Activated CD8-positive, alpha-beta memory T cell treated with anti-CD3 and anti-CD28 coated beads for 24 hours (primary cell): ENCODE measurements around the gene GLCE.
"Not testable (repeated sequence)": the region's sequence is repeated elsewhere in the genome, so short reads cannot be mapped to it uniquely, and the experiment has no call there.

Experiments
- DNase-seq: peaks from one replicate; pipeline ENCODE4 v3.0.0-alpha.2; 2020

GLCE gene

DNA sequence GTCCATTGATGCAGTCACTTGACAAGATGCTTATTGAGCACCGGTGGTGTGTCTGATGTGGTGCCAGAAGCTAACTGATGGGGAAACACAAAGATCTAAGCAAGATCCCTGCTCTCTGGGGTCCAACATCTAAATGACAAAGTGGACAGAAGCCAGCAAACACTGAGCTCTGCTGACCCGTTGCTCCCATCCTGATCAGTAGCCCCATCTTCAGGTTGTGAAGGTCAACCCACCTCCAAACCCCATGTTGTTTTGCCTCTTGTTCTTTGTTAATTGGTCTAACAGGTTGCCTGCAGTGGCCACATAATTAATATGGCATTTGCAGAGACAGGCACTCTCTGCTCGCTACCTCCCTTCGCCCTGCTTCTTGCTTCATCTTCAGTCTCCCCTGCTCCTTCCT lies 21.5 kb upstream of the GLCE start:
- no peak for DNase-seq

DNA sequence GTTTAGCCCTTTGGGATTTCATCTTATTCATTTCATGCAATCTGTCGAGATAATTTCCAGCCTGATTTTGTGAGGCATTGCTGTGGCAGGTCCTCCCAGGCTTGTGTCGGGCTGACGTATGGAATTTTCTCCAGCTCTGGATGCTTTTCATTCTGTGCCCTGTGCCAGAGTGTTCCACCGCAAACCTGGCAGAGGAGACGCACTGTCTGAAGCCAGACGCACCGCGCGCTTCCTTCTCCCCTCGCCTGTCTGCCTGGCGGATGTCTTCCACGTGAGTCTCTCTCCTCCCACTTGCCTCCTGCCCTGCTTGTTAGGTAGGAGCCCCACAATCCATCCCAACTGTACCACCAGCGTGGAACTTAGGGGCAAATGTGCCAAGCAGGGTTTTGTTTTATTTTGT lies 20.1 kb upstream of the GLCE start:
- DNase-seq: no peak

DNA sequence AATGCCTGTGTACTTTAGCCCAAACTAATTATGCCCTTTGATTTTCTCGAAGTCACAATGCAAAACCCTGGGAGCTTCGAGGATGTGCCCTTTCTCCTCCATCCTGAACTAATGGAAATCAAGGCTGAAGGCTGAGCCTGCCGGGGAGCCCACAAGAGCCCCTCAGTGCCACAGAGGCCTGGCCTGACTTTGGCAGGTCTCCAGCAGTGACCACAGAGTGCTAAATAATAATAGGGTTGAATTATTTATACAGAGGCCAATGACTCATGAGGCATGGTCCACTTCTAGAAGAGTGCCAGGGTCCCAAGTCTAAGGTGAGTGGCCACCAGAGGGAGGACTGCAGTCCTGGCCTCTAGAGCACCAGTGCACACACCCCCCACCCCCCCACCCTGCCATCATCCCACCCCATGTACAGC lies 19.1 kb upstream of the GLCE start:
- DNase-seq: no peak

DNA sequence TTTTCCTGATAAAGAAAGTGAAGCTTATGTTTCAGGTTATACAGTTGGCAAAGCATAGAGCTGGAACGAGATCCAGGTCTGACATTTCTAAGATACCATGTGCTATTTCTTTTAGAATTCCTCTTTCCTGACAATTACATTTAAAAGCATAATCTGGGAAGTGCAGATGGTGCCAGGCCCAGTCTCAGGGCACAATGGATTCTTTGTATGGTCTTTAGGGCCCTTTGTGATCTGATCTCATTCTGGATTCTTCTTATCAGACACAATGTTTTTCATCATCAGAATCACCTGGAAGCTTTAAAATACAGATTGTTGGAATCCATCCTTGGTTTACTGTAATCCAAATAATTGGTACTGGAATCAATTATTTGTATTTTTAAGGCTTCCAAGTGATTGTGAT lies 18.6 kb upstream of the GLCE start:
- DNase-seq: no peak

DNA sequence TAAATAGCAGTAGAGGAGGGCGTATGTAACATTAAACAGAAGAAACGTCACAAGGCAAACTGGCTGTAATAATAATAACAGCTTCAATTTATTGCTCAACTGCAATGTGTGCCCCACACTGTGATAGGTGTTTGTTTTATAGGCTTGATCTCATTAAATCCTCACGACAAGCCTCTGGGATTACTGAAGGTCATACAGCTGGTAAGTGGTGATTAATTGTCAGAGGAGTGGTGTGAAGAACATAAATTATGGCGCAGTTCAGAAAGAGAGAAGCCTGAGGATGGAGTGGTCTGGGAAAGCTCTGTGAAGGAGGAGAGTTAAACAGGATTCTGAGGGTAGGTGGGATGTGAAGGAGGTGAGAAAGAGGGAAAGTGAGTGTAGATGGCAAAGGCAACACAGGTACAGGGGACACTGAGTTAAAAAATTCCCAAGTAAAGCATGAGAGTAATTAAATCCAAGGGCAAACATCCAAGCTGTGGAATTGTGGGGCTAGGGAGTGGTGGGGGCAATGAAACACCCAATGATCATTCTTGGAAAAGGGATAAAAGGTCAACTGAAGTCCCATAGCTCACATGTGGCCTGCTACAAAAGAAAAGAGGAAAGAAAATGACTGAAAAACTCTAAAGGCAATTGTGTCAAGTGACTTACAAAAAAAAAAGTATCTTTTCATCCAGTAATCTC lies 16.5 kb upstream of the GLCE start:
- no peak for DNase-seq

DNA sequence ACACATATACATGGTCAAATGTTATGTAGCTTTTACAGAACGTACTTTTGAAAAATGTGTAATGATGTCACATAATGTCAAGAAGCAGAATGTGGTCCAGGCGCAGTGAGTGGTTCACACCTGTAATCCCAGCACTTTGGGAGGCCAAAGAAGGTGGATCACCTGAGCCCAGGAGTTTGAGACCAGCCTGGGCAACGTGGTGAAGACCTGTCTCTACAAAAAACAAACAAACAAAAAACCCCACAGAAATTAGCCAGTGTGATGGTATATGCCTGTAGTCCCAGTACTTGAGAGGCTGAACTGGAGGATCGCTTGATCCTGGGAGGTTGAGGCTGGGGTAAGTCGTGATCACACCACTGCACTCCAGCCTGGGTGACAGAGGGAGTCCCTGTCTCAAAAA lies 15.9 kb upstream of the GLCE start:
- no peak for DNase-seq

DNA sequence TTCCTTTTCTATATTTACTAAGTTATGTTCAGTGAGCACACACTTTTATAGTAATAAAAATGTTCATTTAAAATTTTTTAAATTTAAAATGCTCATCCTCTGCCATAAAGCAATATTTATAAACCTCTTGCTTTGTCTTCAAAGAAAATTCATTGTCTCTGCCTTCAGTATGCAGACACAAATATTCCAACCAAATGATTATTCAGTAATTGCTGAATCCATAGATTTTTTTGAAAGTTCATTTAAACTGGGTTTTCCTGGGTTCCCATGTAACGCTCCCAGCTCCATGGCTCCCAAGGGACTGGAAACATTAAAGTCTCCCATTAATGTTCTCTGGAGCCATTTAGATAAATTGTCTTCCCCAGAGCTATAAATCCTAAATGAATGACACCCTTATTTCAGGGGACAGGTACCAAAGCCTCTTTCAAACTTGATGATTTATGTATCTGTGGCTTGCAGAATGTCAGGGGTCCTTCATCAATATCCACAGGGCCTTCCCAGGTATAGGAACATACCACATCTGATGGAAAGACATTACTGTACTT lies 15.2 kb upstream of the GLCE start:
- DNase-seq: no peak

DNA sequence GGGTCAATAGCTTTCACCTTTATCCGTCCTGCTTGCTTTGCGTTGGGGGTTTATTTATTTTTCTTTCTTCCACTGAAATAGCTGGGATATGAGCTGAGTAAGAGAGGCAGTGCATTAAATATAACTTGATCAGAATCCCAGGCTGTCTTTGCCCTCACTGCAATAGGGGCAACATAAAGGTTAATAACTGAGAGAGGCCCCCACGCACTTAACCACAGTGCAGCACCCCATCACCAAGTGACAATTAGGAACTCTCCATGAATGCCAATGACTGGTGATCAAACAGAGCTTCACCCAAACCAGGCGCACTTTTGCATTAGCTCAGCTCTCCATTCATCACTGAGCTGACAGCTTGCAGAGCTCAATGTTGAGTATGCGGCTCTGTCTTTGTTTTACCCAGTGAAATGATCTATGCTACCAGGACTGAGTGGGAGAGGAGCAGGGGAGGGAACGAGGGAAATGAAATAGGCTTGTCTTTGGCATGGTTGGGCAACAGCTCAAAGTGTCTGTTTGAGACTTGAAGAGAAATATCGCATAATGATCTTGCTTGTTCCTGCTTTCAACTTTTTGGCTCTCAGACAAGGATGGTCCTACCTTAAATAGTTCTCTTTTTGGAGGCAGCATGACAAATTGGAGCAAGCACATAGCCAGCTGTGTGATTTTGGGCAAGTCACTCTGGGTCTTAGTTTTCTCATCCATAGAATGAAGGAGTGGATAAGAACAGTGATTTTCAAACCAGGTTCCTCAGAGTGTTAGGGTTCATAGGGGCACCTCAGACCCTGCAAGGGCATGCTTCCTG lies 14.5 kb upstream of the GLCE start:
- no peak for DNase-seq

DNA sequence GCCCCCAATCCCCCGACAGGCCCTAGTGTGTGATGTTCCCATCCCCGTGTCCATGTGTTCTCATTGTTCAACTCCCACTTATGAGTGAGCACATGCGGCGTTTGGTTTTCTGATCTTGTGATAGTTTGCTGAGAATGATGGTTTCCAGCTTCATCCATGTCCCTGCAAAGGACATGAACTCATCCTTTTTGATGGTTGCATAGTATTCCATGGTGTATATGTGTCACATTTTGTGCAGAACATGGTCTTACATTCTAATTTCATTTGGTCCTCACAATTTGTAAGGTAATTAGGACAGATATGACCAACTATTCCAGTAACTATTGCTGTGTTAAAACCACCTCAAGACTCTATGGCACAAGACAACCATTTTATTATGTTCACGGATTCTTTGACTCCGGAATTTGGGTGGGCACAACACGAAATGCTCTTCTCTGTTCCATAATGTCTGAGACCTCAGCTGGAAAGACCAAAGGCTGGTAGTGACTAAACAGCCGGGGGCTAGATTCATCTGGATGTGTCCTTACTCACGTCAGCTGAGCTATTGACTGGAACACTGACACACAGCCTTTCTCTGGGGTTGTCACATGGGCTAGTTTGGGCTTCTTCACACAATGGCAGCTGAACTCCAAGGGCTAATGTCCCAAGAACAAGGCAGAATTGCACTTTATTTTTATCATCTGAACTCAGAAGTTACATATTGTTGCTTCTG lies 13.6 kb upstream of the GLCE start:
- no peak for DNase-seq

DNA sequence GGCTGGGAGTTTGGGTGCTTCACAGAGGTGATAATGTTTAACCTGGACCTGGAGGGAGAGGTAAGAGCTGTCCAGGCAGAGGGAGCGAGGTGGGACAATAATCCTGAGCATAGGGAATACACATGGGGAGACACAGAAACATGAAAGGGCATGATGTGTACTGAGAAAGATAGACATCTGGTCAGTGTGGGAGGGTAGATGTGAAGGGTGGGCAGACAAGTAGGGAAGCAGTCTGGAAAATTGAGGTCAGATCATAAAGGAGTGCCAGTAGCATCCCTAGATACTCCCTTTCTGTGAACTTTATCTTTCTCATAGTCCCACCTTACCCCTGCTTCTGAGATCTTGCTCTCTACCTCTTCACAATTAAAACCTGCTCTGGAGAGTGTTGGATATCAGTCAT lies 12.0 kb upstream of the GLCE start:
- DNase-seq: no peak

DNA sequence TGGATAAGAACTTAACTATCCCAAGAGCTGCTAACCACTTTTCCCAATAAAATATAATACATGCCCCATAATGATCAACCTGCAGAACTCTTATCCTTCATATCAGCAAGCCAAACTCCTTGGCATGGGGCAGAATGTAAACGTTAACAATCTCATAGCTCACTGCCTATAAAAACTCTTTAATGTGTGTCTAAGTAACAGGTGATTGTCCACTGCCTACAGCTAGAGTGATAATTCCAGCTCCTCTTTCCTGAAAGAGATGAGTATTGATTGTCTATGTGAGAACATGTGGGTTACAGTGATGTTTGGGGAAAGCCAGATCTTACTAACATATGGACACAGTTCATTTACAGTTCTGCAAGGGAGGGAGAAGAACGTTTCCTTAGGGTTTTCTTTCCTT lies 11.3 kb upstream of the GLCE start:
- no peak for DNase-seq

DNA sequence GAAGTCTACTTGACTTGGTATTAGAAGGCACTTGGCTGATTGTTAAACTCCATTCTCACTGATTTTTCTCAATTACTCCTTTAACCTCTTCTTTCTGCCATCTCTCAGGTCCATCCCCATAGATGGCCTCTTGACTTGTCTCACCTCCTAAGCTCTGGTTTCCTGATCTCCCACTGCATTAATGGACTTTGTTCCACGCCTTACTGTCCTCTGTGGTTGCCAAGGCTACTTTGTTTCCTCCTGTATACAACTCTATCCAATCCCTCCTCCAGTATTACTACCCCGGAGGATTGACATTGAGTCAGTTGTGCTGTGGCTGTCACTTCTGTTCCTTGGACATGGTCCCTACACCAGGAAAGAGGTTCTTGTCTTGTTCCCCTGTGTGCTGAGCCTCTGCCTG lies 10.6 kb upstream of the GLCE start:
- DNase-seq: no peak

DNA sequence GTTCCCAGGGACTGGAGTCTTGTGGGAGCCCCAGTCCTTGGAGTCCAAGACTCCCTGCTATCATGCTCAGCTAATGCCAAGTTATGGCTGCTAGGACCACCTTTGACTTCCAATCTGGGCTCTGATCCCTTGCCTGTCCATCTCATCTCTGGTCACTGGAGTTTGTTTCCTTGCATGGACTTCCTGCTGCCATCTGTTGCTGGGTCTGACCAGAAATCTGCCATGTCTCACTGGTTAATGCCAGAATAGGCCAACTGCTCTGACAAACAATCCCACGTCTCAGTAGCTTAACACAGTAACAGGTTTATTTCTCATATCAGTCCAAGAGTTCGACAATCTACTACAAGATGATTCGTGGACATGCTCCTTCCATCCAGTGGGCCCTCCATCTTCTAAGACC lies 10.1 kb upstream of the GLCE start:
- no peak for DNase-seq

DNA sequence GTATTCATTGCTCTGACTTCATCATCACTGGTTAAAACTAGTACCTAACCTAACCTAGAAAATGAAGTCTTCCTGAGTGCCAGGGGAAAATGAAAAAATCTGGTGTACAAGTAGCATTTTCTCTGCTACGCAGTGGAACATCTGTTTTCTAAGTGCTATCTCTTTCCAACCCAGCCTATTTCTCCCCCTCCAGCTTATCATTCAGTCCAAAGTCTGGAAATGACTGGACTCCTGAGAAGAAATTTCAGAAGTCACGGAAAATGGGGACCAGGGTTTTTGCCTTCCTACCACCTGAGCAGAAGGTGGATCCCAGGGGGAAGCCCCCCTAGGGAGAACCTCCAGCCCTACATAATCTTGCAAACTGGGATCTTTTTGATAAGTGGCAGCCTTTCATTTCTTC lies 9.6 kb upstream of the GLCE start:
- DNase-seq: no peak

DNA sequence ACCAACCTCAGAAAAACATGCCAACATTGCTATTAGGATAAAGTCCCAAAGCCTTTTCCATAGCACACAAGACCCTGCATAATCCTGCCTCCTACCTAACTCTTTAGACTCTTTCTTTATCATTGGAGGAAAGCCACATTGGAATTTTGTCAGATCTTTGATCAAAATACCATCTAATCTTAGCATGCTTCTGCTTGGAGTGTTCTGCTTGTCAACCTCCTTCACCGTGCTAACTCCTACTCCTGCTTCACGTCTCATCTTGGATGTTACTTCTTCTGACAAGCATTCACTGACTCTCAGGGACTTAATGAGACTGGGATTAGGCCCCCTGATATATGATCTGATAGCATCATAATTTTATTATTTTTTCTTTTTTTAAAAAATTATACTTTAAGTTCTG lies 7.4 kb upstream of the GLCE start:
- DNase-seq: no peak

DNA sequence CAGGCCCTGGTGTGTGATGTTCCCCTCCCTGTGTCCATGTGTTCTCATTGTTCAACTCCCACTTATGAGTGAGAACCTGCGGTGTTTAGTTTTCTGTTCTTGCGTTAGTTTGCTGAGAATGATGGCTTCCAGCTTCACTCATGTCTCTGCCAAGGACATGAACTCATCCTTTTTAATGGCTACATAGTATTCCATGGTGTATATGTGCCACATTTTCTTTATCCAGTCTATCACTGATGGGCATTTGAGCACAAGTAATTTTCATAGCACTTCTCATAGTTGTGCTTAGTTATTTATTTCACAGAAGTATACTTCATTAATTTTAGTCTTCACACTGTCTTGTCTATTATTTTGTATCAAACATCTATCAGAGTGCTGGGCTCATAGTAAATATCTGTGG lies 6.8 kb upstream of the GLCE start:
- DNase-seq: not testable (repeated sequence)

DNA sequence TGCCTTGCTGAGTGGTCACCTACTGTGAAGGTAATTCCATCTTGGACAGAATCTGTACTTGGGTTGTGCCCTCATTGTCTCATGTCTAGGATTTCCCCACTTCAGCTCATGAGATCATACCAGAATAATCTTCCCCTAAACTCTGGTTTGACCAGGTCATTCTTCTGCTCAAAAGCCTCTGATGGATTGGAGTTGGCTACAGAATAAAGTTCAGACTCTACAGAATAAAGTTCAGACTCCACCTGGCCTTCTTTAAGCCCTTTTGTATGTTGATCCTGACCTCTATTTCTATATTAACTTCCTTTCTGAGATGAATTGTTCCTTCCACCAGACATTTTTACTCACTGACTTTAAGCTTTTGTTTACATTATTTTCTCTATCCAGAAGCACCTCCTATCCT lies 6.4 kb upstream of the GLCE start:
- no peak for DNase-seq

DNA sequence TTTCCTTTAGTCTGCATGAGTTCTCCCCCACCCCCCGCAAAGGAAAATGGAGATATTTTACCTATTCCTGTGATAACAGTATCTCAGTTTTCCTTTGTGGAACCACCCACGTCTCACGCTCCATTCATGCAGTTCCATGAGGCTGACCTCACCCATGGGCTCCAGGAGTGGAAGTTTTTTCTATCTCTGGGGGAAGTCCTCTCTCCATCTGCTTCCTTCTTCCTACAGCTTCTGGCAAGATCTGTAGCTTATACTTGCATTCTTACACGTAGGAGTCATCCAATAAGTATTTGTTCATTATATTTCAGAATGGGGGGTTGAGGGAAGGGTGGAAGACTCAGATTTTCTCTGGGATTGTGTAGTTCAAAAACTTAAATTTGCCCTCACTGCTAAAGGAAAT lies 5.8 kb upstream of the GLCE start:
- no peak for DNase-seq

DNA sequence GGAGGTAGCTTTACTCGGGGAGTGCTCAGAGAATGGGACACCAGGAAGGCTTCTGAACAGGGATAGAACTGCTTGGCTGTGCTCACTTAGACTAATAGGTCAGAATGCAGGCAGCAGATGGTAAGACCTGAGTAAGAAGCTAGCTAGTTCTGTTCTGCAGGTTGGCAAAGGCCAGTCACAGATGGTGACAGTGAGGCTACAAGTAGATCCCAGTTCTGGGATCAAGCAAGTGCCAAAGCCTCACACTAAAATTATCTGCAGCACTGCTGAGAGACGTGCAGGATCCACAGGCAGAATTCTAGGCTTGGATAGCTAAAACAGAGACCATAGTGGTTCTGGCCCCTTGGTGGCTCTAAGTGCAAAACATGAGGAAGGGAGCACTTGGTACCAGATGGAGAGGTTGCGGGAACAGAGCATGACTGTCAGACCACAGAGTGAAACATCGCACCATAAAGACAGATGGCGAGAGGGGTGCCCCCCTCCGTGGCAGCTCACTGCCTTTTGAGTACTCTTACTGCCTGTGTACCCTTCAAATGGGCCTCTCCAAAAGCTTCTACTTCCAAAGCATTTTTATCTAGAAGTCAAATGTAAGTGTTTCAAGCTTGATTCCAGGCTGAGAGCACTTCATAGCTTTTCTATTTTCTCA lies 3.6 kb upstream of the GLCE start:
- no peak for DNase-seq

DNA sequence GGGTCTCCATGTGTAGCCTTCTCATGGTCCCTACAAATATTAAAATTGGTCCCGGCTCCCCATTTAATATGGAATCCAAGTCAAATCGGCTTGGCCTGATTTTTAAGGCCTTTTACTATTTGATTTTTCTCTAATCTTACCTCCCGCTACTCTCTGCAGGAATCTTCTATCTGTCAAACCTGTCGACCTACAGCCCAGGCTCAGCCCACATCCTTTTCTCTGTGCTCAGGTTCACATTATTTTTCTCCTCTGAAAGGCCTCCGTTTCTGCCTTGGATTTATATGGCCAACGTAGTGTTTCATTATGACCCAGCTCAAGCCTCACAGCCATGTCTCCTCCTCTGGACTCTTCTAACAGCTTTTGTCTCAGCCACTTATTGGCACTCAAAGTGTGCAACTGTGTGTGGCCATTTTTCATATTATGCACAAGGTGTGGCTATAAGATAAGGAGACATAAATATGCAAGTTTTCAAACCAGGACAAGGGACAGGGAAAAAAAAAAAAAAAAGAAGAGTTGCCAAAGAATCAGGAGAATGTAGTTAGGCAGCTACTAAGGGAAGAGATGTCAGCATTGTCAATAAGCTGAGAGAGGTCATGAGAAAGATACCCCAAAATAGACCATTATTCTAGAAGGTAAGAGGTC lies 2.1 kb upstream of the GLCE start:
- DNase-seq: no peak

DNA sequence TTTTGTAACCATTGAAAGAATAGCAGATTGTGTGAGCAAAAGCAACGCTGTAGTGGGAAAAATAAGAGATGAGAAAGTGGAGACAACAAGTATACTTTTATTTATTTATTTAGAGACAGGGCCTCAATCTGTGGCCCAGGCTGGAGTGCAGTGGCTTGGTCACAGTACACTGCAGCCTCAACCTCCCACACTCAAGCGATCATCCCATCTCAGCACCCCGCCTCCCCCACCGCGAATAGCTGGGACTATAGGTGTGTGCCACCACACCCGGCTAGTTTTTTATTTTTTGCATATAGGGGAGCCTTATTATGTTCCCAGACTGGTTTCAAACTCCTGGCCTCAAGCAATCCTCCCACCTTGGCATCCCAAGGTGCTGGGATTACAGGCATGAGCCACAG lies 1.6 kb upstream of the GLCE start:
- no peak for DNase-seq

DNA sequence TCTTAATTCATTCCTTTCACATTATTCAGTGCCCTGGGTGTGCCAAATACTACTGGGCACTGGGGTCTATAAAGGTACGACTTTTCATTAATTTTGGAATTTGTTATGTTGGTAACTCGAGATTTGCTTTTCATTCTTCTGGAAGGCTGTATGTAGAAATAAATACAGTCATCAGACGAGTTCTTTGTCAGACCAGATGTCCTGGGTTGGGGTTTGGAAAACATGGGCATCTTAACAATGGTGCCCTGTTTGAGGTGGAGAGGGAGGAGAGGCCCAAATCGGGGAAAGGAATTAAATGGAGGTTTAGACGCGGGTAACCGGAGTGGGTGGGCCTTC lies 662 bp upstream of the GLCE start:
- no peak for DNase-seq
